ENCODE measurements around the gene ADGRG1. TPM values are rescaled to one million over a fixed set of nuclear protein-coding genes. Genes with fewer than 3 reads are reported as not detected.

ADGRG1 gene
- total RNA-seq, 1 experiment from 2014 or later = 10.2 TPM

- POLR2A ChIA-PET = interaction anchor here (0.6 to 1.0 kb wide), 2 partner anchors 97 to 964 kb away, joined by 3 to 4 read pairs; partner anchors contain the start of gene KATNB1
- Mint-ChIP-seq H3K4me1 (ENCODE audit: insufficient read depth, unreplicated experiment) (peaks cover 8% of the 10 kb centered on the region), H3K36me3 (ENCODE audit: insufficient read depth, unreplicated experiment) (no peaks in the 10 kb centered on the region), H3K27me3 (ENCODE audit: insufficient read depth, unreplicated experiment) (no peaks in the 10 kb centered on the region), H3K27ac (ENCODE audit: low read depth, unreplicated experiment) (no peak overlapping the region), H3K4me3 (ENCODE audit: unreplicated experiment) (no peak overlapping the region), H3K9me3 (ENCODE audit: unreplicated experiment) (no peaks in the 10 kb centered on the region)
- no TSS peak for BruUV-seq (replicated peaks)
- CTCF ChIA-PET = interaction anchor here (0.7 to 9.3 kb wide), 10 partner anchors 10 to 83 kb away, joined by 3 to 99 read pairs (median 4); no protein-coding TSS in a partner anchor
- no peak for DNase-seq (ENCODE audit: unreplicated experiment)
- TF ChIP-seq CTCF (IDR thresholded peaks at IDR 0.05; ENCODE audit: unreplicated experiment) = no peak
- intact Hi-C loops (cut with micrococcal nuclease) = no loop called here
These were observed 9.5 kb downstream of the ADGRG1 start for GRCh38 chr16:57637965-57638364.

DNA sequence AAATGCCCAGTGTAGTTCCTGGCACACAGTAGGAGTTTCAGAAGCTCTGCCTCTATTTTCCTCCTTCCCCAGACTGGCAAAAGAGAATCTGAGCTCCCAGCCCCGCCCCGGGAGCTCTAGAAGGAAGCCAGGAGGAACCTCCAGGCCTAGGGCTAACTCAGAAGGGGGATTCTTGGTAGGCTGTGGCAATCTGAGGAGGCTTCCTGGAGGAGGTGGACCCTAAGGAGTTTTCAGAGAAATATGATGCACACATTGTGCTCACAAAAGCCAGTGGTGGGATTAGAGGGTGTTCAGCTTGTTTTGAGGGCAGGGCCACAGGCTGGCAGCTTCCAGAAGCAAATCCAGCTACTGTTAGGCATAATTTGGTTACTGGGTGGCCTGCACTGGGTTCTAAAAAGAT lies 10.0 kb downstream of the ADGRG1 start:
- BruUV-seq (replicated peaks) = no TSS peak
- intact Hi-C loops (cut with micrococcal nuclease) = no loop called here

GRCh38 chr16:57639172-57639887 lies 10.9 kb downstream of the ADGRG1 start:
- H3K4me1 Mint-ChIP-seq (ENCODE audit: insufficient read depth, unreplicated experiment) = peaks cover 13% of the 10 kb centered on the region
- intact Hi-C loops (cut with micrococcal nuclease) = no loop called here
- no peaks in the 10 kb centered on the region for H3K9me3 Mint-ChIP-seq (ENCODE audit: unreplicated experiment)
- no peaks in the 10 kb centered on the region for H3K36me3 Mint-ChIP-seq (ENCODE audit: insufficient read depth, unreplicated experiment)
- ChIA-PET CTCF (interaction anchor here (0.7 to 9.3 kb wide), 6 partner anchors 9 to 118 kb away, joined by 3 to 99 read pairs (median 6); no protein-coding TSS in a partner anchor), POLR2A (no interaction called here)
- no peak overlapping the region for H3K4me3 Mint-ChIP-seq (ENCODE audit: unreplicated experiment)
- H3K27ac Mint-ChIP-seq (ENCODE audit: low read depth, unreplicated experiment) = no peak overlapping the region
- BruUV-seq (replicated peaks) = no TSS peak
- DNase-seq (ENCODE audit: unreplicated experiment) = no peak
- H3K27me3 Mint-ChIP-seq (ENCODE audit: insufficient read depth, unreplicated experiment) = no peaks in the 10 kb centered on the region
- no peak for TF ChIP-seq CTCF (IDR thresholded peaks at IDR 0.05; ENCODE audit: unreplicated experiment)

More for the DNA sequence above, 10.0 kb downstream of the ADGRG1 start:
- Mint-ChIP-seq H3K4me3 (ENCODE audit: unreplicated experiment) (no peak overlapping the region), H3K36me3 (ENCODE audit: insufficient read depth, unreplicated experiment) (no peaks in the 10 kb centered on the region), H3K27ac (ENCODE audit: low read depth, unreplicated experiment) (no peak overlapping the region), H3K9me3 (ENCODE audit: unreplicated experiment) (no peaks in the 10 kb centered on the region), H3K27me3 (ENCODE audit: insufficient read depth, unreplicated experiment) (no peaks in the 10 kb centered on the region), H3K4me1 (ENCODE audit: insufficient read depth, unreplicated experiment) (peaks cover 12% of the 10 kb centered on the region)
- no peak for TF ChIP-seq CTCF (IDR thresholded peaks at IDR 0.05; ENCODE audit: unreplicated experiment)
- ChIA-PET POLR2A (interaction anchor here (0.6 to 1.0 kb wide), 2 partner anchors 97 to 964 kb away, joined by 3 to 4 read pairs; partner anchors contain the start of gene KATNB1), CTCF (interaction anchor here (0.7 to 9.3 kb wide), 8 partner anchors 10 to 83 kb away, joined by 3 to 99 read pairs (median 6); no protein-coding TSS in a partner anchor)
- DNase-seq (ENCODE audit: unreplicated experiment) = no peak

GRCh38 chr16:57640185-57640584 lies 11.8 kb downstream of the ADGRG1 start:
- no peak for DNase-seq (ENCODE audit: unreplicated experiment)
- no TSS peak for BruUV-seq (replicated peaks)
- H3K4me1 Mint-ChIP-seq (ENCODE audit: insufficient read depth, unreplicated experiment) = peaks cover 13% of the 10 kb centered on the region
- POLR2A ChIA-PET = no interaction called here
- no peaks in the 10 kb centered on the region for H3K9me3 Mint-ChIP-seq (ENCODE audit: unreplicated experiment)
- CTCF ChIA-PET = interaction anchor here (0.6 to 9.3 kb wide), 7 partner anchors 8 to 117 kb away, joined by 3 to 99 read pairs (median 5); no protein-coding TSS in a partner anchor
- intact Hi-C loops (cut with micrococcal nuclease) = no loop called here
- TF ChIP-seq CTCF (IDR thresholded peaks at IDR 0.05; ENCODE audit: unreplicated experiment) = no peak
- H3K4me3 Mint-ChIP-seq (ENCODE audit: unreplicated experiment) = no peak overlapping the region
- H3K27ac Mint-ChIP-seq (ENCODE audit: low read depth, unreplicated experiment) = no peak overlapping the region
- H3K36me3 Mint-ChIP-seq (ENCODE audit: insufficient read depth, unreplicated experiment) = no peaks in the 10 kb centered on the region
- no peaks in the 10 kb centered on the region for H3K27me3 Mint-ChIP-seq (ENCODE audit: insufficient read depth, unreplicated experiment)
